GM19035 (cell line): Measurements from ENCODE around the gene WDR4.
"Not testable (repeated sequence)": the region's sequence is repeated elsewhere in the genome, so short reads cannot be mapped to it uniquely, and the experiment has no call there.

Experiments
- ATAC-seq: cut with Tn5 transposase; IDR thresholded peaks from one replicate; pipeline ENCODE4 v1.9.1; 2021; ENCODE audit not compliant: unreplicated experiment

The WDR4 gene

GRCh38 chr21:42819861-42820615 lies 59.3 kb downstream of the WDR4 start:
- ATAC-seq, result no peak

GRCh38 chr21:42818328-42818749 lies 61.0 kb downstream of the WDR4 start:
- ATAC-seq, result no peak

GRCh38 chr21:42815217-42815616 lies 64.1 kb downstream of the WDR4 start:
- ATAC-seq, result no peak

GRCh38 chr21:42812528-42813241 lies 66.7 kb downstream of the WDR4 start:
- ATAC-seq, result not testable (repeated sequence)

- no peak for ATAC-seq
Observed at GRCh38 chr21:42811960-42812359, 67.4 kb downstream of the WDR4 start.

DNA sequence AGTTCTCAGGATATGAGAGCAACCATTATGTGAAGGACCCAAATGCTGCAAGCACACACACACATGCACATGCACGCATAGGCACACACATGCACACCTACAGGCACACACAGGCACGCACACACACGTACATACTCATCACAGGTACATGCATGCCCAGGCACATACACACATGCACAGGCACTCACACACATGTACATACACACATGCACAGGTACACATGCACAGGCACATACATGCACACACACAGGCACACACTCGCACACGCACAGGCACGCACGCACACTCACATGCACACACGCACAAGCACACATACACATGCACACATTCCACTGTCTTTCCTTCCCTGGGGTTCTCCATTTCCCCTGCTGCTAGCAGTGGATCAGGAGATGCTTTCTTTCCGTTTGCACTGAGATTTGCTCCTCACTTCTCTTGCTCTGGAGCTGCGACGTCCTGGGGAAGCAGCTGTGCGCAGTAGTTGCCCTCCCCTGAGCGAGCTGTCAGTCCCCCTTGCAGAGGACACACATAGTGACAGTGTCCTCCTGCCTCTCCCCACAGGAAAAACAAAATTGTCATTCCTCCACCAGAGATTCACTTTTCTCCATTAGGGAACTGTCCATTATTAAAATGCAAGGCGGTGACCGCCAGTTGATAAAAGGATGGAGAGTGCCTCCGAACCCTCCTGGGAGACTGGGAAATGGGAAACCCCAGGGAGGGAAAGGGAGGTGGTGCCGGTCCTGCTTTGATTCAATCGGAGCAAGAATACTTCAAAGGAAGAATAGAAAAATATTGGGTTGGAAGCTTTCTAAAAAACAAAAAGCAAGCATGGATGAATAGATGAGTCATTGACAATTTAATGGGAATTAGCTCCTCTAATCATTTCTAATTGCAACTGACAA lies 69.5 kb downstream of the WDR4 start:
- ATAC-seq, result no peak

- no peak for ATAC-seq
Observed at GRCh38 chr21:42809171-42809570, 70.2 kb downstream of the WDR4 start.

- no peak for ATAC-seq
Observed at GRCh38 chr21:42807938-42808613, 71.3 kb downstream of the WDR4 start.

DNA sequence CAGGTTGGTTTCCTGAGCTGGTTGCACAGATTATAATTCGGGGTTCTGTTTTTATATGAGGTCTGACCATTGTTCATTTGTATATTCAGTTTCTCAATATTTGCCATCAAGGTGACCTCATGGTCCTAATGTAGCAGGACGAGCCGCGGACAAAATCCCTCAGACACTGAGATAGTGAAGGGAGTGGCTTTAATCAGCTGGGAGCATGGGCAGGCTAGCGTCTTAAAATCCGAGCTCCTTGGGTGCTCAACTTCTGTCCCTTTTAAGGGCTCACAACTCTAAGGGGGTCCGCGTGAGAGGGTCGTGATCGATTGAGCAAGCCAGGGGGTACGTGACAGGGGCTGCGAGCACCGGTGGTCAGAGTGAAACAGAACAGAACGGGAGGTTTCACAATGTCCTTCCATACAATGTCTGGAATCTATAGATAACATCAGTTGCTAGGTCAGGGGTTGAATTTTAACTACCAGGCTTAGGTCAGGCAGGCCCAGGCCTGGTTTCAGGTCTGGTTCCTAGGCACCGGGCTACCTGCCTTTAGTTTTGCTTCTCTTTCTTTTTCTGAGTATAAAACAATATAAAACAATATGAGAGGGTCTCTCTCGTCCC lies 71.9 kb downstream of the WDR4 start:
- not testable (repeated sequence) for ATAC-seq

- no peak for ATAC-seq
Observed at GRCh38 chr21:42806509-42807140, 72.7 kb downstream of the WDR4 start.

DNA sequence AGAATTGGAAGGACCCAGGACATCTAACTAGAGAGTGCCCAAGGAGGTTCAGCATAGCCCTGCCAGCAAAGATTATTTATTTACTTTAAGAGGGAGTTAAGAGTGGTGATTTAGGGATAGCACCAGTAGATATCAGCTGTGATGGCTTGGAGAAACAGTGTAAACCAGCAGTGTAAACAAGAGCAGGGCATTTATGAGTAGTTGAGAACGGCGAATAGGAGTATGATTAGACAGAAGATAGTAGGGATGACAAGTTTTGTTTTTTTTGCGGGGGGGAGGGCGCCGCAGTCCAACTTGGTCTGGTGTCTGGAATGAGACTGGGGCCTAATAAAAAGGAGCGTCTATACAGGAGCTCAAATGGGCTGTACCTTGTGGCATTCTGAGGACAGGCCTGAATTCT lies 77.7 kb downstream of the WDR4 start:
- not testable (repeated sequence) for ATAC-seq

- no peak for ATAC-seq
Observed at GRCh38 chr21:42799948-42800347, 79.4 kb downstream of the WDR4 start.

DNA sequence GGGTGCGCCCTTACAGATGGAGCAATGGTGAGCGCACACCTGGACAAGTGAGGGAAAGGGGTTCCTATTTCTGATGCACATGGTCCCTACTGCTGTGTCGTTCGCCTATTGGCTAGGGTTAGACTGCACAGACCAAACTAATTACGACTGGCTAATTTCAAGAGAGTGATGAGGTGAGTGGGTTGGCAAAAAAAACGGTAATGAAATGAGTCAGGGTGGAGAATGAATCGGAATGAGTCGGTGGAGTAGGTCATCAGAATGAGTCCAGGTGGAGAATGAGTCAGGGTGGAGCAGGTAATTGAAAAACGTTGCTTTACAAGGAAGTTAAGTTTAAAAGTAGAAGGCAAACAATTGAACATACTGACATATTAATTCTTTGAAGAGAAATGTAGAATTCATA lies 79.8 kb downstream of the WDR4 start:
- no peak for ATAC-seq
